ENCODE data around the gene MOB3C. TPM values are rescaled to one million over a fixed set of nuclear protein-coding genes. Genes with fewer than 3 reads are reported as not detected.

The MOB3C gene
- polyA plus RNA-seq, 1 donor: 12.3 TPM

DNA sequence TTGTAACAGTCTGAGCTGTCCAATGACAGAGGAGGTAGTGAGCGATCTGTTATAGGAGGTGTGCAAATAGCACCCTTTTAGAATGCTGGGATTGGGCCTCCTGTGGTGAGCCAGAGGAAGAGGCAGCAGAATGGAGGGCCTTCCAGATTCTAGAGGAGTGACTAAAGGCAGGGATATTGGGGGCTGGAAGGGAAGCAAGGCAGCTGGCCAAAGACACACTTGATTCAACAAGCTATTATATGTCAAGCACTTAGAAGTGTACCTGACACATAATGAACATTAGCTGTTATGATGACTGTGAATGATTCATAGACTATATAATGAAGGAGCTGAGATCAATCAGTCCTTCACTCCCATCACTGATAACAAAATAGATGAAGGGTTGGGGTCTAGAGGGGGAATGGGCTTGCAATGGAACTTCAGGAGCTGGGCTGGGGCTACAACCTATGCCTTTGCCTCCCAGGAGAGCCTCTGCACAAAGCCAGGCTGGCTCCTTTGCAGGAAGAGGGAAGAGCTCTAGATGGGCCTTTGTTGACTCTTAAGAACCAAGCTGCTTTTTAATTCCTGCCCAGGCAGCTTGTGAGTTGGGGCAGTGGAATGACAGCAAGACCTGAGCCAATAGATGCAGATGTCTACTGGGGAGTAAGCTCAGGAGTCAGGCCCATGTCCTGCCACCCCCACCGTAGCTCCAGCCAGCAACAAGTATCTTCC, 10.2 kb downstream of the MOB3C start:
- DNase-seq: no peak

DNA sequence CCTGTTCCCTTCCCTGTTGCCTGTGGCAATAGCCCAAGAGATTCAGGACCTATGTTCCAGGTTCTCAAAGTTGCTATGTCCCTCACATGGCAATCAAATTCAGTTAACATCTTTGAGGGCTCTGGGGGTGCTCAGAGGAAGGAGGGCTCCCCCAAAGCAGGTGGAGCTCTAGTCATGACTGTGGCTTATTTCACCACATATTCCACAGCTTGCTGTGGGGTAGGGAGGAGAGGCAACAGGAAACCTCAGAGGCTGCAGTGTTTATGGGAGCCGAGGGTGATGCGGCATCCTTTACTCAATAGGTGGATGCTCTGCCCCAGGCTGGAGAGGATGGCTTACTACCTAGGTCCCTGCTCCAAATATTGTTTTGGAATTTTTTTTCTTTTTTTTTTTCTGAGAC, 11.4 kb downstream of the MOB3C start:
- DNase-seq: no peak

DNA sequence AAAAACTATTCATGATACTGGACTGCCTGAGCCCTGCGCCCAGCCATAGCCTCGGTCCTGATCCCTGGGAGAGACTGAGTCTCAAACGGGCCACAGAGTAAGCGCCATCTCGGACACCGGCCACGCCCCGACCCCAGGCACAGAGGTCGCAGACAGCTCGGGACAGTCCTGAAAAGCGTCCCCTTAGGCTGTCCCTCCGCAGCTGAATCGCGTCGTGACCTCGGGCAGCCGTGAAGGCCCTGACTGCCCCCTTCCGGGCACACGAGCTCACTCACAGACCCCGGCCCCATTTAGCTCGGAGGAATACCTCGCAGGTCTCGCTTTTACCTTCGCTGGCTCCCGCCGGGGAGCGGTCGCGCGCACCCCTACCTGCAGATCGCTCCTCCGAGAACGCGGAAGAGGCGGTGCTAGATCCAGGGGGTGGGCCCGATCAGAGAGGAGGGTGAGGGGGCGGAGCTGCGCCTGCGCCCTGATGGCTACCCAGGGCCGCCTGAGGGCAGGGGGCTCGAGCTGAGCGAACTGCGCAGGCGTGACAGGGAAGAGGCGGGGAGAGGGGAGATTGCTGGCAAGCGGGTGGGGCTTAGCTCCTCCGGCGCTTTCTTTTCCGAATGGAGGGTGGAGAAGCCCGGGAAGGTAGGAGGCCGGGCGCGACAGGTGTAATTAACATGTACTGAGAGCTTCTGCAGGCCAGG, 12.6 kb downstream of the MOB3C start, which contains the start of gene MKNK1:
MKNK1 (minus strand) TSS at position 411 of the 692 bp plus-strand sequence. CDS start 20,941 bp downstream, outside the sequence.
- DNase-seq: peak; percentile 96

DNA sequence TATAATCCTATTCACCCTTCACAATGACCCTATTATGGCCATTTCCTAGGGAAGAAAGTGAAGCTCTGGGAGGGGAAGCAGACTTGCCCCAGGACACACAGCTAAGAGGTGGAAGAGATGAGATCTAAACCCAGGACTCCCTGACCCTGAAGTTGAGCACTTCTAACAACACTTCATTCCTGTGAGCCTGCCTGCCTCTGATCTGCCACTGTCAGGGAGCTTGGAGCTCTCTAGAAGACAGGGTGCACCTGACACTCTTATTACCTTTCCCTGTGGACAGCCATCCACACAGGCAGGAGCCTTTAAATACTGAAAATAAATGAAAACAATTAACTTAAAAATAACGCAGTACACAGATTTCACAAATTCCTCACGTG, 13.1 kb downstream of the MOB3C start:
- DNase-seq: no peak

DNA sequence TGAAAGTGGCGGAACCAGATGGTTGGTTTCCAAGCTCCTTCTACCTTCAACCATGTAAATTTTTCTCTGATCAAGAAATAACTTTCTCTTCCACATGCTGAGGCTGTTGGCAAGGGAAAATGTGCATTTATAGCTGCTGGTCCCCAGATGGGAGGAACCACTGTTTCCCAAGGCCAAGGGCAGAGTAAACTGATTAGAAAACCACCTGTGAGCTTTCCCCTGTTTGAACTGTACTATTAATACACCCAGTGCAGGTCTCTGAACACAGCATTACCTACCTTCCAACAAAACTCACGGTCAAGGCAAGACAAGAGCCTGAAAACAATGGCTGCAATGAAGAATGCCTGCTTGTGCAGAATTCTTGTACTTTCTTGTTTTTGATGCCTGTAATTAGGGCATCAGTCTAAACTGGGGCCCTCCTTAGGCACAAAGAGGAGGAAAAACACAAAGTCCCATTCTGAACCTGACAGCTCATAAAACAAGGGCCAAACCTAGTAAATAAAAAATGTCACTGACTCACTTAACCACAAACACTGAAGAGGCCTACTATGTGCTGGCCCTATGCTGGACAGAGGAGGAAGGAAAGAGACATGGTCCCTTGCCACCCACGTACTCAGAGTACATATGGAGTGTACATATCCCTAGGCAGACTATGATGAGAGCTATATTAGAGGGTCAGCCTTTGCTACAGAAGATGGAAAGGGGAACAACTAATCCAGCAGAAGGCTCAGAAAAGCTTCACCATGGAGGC, 15.2 kb downstream of the MOB3C start:
- DNase-seq: no peak

DNA sequence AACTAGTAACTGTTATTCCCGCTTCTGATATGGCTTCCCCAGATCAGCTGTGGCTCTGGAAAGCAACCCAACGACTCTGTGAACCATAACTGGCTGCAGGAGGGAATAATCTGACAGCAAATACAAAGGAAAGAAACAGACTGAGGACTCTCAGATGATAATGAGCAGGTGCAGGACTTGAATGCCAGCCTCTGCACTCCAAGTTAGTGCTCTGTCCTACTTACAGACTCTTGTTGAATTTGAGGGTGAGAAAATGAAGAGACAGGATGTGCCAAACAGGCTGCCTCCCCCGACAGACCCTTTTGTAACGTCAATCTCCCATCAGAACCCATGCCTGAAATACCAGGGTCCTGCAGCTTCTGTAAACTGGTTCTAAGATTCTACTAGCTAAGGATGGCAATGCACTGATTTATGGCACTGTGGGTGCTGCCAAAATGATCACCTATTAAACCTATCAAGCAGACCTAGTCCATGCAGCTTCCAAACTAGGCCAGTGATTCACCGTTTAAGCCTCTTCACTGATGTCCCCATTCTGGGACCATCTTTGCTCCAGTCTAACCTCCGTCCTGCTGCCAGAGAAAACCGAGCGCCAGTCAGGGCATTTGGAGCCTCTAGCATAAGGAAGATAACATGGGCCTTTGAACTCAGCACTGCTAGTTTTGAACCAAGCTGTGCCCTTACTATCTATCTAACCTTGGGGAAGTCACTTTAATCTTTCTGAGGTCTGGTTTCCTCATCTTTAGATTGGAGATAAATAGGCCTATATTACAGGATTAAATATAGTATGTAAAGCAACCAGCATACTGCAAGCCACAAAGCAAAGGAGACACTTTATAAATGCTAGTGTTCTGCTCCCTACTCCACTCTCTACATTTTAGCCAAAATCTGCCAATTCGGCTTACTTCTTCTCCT, 17.3 kb downstream of the MOB3C start:
- DNase-seq: no peak

DNA sequence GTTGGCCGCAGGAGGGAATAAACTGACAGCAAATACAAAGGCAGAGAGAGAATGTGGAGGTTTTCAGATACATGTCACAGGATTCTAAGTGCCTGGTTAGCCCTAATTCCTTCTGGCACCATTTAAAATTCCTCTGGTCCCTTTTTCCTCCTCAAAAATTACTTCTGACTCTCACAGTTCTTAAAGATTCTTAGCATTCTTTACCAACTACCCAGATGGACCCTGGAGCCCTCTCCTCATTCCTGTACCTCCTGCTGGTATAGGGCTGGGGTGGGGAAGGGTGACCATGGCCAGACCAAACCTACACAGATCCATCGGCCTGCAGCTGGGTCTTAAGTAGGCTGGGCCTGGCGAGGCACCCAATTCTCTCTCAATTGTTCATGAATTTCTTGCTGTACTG, 19.8 kb downstream of the MOB3C start:
- DNase-seq: no peak

DNA sequence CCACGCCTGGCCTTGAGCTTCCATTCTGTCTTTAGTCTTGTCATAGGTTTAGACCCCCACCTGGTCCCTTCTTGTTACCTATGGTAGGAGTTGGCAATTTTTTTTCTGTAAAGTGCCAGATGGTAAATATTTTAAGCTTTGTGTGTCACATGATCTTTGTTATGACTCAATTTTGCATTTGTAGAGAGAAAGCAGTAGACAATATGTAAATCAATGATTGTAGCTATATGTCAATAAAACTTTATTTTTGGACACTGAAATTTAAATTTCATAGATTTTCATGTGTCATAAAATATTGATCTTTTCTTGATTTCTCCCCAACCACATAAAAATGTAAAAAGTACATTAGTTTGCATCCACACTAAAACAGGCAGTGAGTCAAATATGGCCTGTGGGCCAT, 20.6 kb downstream of the MOB3C start:
- no peak for DNase-seq

DNA sequence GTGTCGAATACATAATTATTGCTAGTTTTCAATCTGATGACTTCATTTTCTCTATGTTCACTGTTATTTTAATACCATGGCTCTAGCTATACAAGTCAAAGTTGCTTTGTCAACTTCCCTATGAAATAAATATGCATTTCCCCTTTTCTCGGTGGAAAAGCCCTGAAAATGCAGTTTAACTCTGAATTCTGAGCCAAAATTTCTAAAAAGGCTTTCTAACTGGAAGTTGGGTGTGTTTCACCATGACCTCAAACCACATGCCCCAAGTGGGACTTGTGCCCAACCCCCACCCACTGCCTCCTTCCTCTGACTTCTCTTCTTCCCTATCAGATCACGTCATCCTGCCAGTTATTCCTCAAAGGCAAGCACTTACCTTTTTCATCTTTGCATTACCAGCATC, 21.5 kb downstream of the MOB3C start:
- no peak for DNase-seq

DNA sequence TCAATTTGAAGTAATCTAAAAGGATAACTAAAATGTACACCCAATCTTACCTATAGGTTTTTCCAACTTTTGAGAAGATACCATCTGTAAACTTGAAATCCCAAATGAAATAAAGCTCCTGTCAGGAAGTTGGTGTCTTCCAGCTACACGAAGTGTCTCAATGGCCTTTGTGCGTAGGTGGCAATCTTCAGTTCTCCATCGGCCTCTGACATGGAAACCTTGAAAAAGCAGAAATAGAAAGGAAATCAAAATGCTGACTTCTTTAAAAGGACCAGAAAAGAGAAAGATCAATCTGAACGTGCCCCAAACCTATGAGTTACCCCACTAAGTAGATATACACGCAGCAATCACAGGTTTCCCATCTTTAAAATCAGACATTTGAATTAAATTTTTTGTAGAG, 22.5 kb downstream of the MOB3C start:
- no peak for DNase-seq

DNA sequence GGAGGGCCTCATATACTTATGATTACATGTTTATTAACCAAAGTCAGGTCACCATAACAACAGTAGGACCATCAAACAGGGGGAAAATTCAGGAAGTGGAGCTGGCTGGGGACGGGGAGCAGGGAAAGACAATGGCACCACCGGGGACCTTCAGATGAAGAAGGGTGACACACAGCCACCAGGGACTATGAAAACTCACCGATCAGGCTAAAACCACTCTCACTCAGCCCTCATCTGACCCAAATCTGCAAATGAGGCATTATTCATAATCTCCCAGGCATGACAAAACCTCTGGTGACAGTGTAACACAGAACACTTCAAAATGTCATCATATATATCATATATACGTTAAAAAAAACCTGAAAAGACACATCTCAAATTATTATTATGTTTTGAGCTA, 23.8 kb downstream of the MOB3C start:
- no peak for DNase-seq

DNA sequence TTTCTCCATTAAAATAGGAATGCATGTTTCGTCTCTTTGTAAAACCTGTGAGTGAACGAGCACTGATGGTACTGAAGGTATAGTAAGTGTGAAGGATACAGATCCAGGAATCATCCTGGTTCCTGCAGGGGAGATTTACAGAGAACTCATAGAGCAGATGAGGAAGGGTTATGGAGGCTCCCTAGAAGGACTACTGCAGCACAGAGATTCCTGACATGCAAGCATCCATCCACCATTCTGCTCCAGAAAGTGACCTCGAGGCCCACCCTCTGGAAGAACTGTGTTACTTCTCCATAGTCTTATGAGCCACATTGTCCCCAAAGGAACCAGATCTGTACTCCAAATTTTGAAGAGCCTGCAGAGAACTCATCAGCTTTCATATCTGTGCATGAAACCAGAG, 27.1 kb downstream of the MOB3C start:
- no peak for DNase-seq

DNA sequence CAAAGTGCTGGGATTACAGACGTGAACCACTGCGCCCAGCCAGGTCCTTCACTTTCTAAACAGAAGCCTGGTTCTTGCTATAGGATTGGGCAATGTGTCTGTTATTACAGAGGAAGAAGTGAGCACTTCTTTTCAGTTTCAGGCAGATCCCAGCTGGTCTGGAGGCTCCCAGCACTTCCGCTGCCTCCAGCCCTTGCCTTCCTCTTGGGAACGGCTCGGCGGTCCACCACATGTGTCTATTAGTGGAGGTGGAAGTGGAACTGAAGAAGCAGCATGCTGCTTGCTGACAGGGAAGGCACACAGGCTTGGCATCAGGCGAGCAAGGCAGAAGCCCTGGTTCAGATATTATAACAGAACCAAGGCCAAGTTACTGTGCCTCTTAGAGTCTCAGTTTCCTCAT, 29.5 kb downstream of the MOB3C start:
- DNase-seq: no peak

DNA sequence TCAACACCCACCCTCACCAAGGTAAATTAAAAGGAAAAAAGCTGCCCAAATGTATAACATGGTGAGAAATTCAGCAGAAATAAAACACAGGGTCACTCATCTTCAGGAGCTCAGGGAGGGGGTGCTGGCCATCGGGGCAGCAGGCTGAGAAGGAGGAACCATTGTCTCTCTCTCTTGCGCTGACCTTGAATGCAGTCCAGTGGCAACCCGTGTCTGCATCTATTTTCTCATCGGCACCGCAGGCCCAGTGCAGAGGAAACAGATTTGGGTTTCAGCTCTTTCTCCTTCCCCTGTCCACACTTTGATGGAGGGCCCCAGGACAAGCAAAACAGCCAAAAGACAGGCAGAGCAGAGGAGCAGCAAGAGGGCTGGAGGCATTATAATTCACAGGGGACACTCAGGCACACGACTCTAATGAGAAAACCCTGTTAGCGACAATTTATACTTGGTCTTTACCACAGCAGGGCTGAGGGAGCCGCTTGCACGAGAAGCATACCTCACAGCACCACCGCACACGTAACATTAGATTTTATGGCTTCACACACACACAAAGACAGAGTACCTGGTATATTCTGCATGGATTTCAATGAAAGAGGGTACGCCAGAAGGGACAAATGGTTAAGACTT, 31.2 kb downstream of the MOB3C start:
- DNase-seq: no peak

DNA sequence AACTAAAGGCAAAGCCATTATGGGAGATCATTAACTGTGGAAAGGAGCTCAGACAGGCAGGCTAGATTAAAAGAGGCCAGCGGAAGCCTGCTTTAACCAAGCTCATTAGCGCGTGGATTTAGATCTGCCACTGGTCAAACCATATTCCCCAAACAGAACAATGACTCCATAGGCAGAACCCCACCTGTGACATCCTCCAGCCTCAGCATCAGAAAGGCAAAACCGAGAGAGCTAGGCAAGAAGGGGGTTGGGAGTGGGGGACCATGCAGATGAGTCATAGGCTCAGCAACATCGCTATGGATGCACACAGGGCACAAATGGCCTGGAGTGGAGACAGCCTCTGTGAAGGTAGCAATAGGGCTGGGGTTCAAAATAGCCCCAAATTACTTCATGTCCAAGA, 33.1 kb downstream of the MOB3C start:
- DNase-seq: no peak

DNA sequence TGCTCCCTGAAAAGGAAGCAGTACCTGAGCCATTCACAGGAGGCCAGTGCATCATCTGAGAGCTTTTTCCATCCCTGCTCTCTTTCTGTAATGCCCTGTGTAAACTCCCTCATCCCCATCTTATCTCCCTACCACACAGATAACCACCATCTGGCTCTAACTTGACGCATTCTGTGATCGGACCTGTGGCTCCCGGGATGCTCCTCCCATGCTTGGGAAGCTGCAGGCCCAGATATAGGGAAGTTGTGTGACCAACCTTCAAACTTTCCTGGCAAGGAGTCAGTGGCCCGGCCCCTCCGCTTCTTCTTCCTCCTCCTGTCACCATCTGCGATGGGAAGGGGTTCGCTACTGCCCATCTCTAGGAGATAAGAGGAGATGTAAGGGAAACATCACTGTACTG, 33.6 kb downstream of the MOB3C start:
- DNase-seq: no peak

DNA sequence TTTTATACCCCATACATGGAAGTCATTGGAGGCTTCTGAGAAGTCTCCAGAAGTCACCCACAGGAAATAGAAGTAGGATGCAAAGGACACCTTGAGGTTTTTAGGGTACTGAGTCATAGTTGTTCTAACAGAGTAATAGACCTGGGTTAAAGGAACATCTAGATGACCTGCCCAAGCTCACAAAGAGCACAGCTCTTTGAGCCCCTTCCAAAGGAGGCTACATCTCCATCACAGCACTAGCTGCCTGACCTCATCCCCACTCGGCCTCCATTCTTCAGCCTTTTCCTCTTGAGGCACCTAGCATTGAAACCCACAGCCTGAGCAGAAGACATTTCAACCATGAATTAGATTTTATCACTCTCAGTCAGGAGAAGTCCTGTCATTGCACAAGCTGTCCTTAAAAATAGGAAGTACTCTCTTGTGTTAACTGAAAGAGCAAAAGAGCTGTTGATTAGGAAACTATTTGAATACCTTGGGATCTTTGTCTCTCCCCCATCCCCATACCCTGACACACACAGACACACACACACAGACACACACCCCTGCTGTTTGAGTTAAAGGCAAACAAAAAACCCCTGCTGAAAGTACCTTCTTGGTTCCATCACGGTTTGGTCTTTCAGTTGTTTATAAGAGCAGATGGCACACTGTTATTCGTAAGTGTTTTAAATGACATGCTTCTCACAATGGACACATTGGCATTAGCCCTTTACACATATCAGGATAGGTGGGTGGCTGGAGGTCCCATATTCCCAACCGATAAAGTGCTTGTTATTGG, 34.7 kb downstream of the MOB3C start:
- no peak for DNase-seq

DNA sequence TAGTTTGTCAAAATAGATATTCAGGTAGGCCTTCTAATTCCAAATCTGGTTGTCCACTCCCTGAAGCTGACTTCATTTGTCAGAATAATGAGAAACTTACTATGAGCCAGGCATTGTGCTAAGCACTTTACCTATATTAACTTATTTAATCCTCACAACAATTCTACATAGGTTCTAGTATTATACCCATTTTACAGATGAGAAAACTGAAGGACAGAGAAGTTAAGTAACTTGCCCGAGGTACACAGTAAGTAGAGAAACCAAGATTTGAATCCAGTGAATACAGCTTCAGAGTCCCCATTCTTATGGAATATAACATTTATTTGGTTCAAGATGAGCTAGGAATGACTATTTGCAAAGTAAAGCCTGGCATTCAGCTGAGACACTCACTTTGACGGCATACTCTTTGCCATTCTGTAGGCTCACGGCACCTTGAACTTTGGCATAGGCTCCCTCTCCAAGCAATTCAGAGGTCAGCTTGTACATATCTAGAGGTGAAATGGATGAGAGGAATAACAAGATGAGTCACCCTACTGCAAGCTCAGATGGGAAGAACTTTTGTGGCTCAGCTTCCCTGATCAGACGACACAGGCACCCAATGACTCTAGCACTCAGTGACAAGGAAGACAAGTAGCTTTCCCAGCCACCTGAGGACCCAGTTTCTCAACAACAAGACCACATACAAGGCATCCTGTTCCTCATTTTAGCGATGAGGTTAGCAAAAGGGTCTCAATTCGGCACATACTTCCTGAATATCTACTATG, 36.3 kb downstream of the MOB3C start:
- DNase-seq: no peak

DNA sequence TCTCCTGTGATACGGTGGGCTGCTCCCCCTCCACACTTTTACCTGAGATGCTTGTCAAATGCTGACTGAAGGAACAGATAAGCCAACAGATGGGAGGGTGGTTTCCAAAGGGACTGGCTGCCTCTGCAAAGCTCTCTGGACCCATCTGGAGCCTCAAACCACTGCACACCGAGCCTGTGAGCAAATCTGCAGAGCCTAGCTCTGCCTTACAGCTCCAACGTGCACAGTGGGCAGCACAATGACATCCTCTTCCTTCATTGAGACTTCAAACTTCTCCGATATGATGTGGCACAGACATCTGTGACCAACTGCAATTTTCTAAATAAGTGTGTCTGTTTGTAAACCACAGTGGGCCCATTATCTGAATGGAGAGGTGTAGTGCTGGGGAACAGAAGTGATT, 38.9 kb downstream of the MOB3C start:
- DNase-seq: no peak

DNA sequence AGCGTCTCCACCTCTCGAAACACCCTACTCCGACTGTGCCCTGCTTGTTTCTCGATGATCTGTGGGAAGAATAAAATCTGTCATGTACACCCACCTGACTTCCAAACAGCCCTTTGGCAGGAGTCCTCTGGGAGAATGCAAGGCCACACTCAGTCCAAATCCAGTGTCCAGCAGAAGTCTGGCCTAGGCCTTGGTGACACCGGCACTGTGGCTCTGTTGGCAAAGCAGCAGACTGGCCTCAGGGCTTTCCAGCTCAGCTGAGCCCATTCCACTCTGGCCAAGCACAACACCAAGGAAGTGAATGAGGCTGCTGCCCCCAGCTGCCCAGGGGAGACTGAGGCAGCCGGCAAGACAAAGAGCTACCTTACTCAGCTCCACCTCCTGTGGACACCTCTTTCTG, 40.0 kb downstream of the MOB3C start:
- no peak for DNase-seq

All from left kidney (tissue), 2 donors.